ENCODE results near the gene PRCP.

The PRCP gene

DNA sequence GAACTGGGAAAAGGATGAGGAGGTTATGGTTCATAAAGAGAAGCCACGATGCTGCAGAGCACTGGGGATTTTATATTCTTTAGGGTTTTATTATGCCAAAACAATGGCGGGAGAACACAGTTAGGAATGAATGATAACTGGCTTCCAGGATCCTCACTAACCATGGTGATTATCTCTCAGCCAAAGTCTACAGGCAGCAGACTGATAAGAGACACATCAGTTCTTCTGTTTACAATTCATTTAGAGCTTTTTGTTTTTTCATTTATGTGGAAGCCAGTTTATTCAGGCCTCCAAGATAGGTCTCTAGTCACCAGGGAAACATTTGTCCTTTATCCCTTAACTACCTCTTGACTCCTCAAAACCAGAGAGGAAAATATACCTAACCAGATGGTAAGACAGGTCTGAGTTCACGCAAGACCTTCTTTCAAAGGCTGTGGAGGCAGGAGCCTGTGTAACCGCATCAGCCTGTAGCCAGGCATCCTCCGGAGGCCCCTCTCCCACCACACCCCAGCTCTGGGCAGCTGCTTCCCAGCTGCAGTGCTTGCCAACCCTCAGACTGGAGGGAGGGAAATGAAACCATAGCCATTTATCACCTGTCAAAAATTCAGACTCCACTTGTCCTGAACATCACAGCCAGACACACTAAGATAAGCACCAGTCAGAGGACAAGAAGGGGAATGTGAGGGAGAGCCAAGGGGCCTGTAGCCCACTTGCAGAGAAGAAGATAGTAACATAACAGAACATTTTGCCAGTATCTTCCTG lies 109.3 kb downstream of the PRCP start:
- no peak overlapping the region for H3K4me3 ChIP-seq (ENCODE audit: low read length)
- no peak for DNase-seq (ENCODE audit: low read depth)
- TF ChIP-seq, protein P1, sequence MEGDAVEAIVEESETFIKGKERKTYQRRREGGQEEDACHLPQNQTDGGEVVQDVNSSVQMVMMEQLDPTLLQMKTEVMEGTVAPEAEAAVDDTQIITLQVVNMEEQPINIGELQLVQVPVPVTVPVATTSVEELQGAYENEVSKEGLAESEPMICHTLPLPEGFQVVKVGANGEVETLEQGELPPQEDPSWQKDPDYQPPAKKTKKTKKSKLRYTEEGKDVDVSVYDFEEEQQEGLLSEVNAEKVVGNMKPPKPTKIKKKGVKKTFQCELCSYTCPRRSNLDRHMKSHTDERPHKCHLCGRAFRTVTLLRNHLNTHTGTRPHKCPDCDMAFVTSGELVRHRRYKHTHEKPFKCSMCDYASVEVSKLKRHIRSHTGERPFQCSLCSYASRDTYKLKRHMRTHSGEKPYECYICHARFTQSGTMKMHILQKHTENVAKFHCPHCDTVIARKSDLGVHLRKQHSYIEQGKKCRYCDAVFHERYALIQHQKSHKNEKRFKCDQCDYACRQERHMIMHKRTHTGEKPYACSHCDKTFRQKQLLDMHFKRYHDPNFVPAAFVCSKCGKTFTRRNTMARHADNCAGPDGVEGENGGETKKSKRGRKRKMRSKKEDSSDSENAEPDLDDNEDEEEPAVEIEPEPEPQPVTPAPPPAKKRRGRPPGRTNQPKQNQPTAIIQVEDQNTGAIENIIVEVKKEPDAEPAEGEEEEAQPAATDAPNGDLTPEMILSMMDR (IDR thresholded peaks at IDR 0.05; ENCODE audit: insufficient read depth, low read depth, low read length, missing control alignments) = no peak

- H3K4me3 ChIP-seq (ENCODE audit: low read length) = no peak overlapping the region
- DNase-seq (ENCODE audit: low read depth) = no peak
- TF ChIP-seq, protein P1 (IDR thresholded peaks at IDR 0.05; ENCODE audit: insufficient read depth, low read depth, low read length, missing control alignments) = no peak
These were observed 112.2 kb downstream of the PRCP start for GRCh38 chr11:82787981-82788380.

DNA sequence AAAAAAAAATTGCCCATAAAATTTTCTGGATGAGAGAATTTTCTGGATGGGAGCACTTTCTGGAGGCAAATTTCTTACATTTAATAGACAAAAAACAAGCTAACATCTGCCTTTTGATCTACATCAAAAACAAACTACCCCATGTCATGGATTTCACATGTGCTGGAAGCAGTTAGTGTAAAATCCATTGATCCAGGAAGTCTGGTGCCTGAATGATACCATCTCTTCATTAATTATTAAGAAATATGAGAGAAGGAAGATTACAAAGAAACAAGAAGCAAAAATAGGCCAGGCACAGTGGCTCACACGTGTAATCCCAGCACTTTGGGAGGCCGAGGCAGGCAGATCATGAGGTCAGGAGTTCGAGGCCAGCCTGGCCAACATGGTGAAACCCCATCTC lies 113.4 kb downstream of the PRCP start:
- TF ChIP-seq, protein P1 (IDR thresholded peaks at IDR 0.05; ENCODE audit: insufficient read depth, low read depth, low read length, missing control alignments) = no peak
- H3K4me3 ChIP-seq (ENCODE audit: low read length) = no peak overlapping the region
- no peak for DNase-seq (ENCODE audit: low read depth)

- TF ChIP-seq, protein P1 (IDR thresholded peaks at IDR 0.05; ENCODE audit: insufficient read depth, low read depth, low read length, missing control alignments) = no peak
- H3K4me3 ChIP-seq (ENCODE audit: low read length) = no peak overlapping the region
- DNase-seq (ENCODE audit: low read depth) = no peak
These were observed 114.2 kb downstream of the PRCP start for GRCh38 chr11:82786001-82786400.

- TF ChIP-seq, protein P1 (IDR thresholded peaks at IDR 0.05; ENCODE audit: insufficient read depth, low read depth, low read length, missing control alignments) = no peak
- no peak overlapping the region for H3K4me3 ChIP-seq (ENCODE audit: low read length)
- DNase-seq (ENCODE audit: low read depth) = no peak
These were observed 117.3 kb downstream of the PRCP start for GRCh38 chr11:82782825-82783374.

- DNase-seq (ENCODE audit: low read depth) = no peak
- TF ChIP-seq, protein P1 (IDR thresholded peaks at IDR 0.05; ENCODE audit: insufficient read depth, low read depth, low read length, missing control alignments) = no peak
These were observed 121.5 kb downstream of the PRCP start for GRCh38 chr11:82778776-82779175.

DNA sequence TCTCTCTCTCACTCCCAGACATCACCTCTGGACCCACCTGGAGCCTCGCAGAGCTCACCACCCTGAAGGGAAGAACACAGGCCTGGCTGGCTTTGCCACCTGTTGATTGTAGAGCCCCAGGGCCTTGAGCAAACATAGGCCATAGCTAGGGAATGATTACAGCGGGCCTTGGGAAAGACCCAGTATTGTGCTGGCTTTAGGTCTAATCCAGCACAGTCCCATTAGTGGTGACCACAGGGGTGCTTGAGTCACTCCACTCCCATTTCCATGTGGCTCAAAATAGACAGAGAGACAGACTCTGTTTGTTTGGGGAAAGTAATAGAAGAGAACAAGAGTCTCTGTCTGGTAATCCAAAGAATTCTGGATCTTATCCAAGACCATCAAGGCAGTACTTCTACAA lies 123.9 kb downstream of the PRCP start:
- TF ChIP-seq, protein P1 (IDR thresholded peaks at IDR 0.05; ENCODE audit: insufficient read depth, low read depth, low read length, missing control alignments) = no peak
- peak; percentile 17 for DNase-seq (ENCODE audit: low read depth)
- H3K4me3 ChIP-seq (ENCODE audit: low read length) = no peak overlapping the region

More at GRCh38 chr11:82778776-82779175, 121.5 kb downstream of the PRCP start:
- H3K4me3 ChIP-seq (ENCODE audit: low read length) = no peak overlapping the region
